HG03439 (cell line): ENCODE results near the gene EXOC4.

Experiments used
- ATAC-seq: cut with Tn5 transposase; IDR thresholded peaks from one replicate; pipeline ENCODE4 v1.9.1; 2021; ENCODE audit warnings: mild to moderate bottlenecking, moderate library complexity; ENCODE audit not compliant: unreplicated experiment

Gene EXOC4

DNA sequence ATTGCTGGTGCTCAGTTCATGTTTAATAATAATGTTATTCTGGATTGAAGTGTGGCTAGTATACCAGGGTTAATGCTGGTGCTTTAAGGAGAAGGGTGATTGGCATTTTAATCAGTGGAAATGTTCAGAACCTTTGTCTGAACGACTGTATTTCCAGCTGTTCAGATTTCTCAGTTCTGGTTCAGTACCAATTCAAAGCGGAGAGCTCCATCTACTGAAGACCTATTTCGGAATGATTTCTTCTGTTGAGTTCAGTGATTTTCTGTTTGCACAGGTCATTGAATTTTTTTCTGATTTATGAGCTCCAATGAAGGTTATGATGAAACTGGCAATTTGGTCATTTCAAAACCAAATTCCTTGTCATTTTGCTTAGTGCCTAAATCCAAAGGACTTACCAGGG lies 160.1 kb downstream of the EXOC4 start:
- no peak for ATAC-seq

GRCh38 chr7:133419041-133419440 lies 166.2 kb downstream of the EXOC4 start:
- ATAC-seq = no peak

DNA sequence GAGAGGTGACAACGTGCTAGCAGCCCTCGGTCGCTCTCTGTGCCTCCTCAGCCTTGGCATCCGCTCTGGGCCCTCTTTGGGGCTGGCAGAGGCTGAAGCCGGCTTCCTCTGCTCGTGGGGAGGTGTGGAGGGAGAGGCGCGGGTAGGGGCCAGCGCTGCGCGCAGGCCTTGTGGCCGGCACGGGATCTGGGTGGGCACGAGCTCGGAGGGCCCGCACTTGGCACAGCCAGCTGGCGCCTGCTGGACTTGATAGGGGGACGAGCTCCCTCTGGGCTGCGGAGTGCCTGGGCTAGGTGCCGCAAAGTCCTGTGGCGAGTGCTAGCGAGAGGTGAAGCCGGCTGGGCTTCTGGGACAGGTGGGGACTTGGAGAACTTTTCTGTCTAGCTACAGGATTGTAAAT lies 170.7 kb downstream of the EXOC4 start:
- no peak for ATAC-seq

- ATAC-seq = no peak
Measured at GRCh38 chr7:133428326-133428725, 175.4 kb downstream of the EXOC4 start.

DNA sequence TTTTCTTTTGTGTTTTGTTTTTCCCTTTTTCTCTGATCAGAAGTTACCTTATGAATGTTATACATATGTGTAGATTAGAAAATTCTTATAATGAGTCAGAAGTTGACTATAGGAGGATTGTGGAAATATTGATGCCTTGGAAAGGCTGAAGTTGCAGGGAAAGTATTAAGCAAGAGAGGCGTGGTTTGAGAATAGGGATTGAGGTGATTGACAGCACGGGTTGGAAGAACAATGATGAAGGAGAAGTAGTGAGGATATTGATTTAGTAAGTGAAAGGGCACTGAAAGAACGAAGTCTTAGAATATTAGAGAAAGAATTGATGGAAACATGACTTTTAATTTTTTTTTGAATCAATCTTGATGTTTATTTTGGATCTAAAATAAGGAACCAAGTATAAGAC lies 176.0 kb downstream of the EXOC4 start:
- ATAC-seq = no peak

DNA sequence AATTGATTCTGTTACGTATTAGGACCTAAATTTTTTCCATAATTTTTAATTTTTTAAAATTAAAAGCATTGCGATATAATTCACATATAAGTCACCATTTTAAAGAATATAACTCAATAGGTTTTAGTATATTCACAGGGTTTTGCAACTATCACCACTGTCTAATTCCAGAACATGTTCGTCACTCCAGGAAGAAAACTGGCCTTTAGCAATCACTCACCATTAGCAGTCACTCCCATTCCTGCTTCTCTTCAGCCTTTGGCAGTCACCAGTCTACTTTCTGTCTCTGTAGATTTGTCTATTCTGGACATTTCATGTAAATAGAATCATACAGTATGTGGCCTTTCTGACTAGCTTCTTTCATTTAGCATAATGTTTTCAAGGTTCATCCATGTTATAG lies 176.5 kb downstream of the EXOC4 start:
- no peak for ATAC-seq

DNA sequence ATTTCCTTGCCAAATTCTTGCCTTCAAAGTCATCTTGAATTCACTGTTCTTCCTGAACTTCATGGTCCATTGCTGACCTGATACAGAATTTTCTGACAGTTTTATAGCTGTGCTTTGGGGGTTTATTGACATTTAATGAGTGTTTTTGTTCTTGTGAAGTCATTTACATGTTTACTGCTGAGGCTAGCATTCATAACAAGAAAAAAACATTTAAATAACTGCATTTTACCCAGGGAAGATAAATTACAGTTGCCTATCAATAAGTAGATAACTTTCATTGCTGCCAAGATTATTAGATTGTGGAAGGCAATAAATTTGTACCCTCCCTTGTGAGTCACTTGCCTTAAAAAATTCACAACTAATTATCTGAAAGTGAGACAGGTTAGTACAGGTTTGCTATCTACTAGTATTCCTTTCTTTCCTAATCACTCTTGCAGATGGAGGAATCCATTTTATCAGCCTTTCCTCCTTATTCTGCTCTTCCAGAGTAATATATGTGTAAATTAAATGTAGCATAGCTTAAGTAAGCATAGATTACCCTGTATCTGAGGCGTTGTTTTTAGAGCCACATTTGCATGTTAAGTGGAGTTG lies 178.4 kb downstream of the EXOC4 start:
- ATAC-seq = no peak

DNA sequence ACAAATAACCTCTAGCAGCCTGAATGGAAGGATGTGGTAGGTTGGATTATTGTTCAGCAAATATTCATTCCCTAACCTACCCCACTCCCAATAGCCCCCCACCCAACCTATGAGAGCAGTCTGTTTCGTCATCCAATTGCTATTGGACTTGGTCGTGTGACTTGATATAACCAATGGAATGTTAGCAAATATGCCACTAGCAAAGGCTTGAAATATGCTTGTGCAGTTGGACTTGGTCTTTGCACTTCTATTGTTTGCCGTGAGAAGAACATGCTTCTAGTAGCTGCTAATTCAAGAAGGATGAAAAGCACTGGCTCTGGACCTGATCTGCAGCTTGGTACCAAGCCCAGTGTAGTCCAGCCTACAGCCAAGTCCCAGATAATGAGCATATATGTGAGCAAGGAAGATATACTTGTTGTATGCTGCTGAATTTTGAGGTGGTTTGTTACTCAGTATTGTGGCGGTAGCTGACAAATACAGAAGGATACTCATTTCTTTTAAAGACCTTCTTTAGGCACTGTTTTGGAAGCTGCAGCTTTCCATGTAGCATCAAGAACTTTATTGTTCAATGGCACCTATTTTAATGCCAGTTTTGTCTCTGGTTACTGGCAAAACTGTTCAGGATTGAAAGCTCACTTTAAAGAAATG lies 180.4 kb downstream of the EXOC4 start:
- no peak for ATAC-seq

DNA sequence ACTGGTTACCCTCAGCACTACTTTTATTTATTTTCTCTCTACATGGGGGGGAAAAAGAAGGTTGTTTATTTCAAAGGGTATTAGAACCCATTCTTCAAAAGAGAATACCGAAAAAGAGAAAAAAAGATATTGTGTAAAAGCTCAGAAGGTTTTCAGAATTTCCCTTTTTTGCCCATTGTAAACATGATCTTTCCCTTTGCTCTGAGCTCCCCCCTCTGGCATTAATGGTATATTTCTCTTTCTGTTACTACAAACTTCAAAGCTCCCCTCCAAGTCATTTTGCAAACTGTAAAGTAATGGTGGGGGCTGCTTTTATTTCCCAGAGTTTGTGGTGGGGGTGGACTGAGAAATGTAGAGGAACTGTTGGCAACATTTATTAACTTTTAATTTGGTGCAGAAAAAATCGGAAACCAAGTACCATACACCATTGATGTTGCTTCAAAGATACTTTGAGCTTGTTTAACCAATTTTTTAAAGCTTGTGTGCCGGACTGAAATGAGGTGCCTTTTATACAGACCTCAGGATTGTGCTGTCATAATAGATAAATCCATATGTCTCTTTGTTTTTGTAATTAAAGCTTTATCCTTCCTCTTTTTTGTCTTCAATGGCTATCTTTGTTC lies 181.5 kb downstream of the EXOC4 start:
- ATAC-seq = no peak

GRCh38 chr7:133436014-133436428 lies 183.1 kb downstream of the EXOC4 start:
- ATAC-seq = no peak

- no peak for ATAC-seq
Measured at GRCh38 chr7:133437544-133437943, 184.7 kb downstream of the EXOC4 start.

GRCh38 chr7:133442818-133443217 lies 189.9 kb downstream of the EXOC4 start:
- no peak for ATAC-seq

GRCh38 chr7:133445617-133446016 lies 192.7 kb downstream of the EXOC4 start:
- ATAC-seq = no peak

DNA sequence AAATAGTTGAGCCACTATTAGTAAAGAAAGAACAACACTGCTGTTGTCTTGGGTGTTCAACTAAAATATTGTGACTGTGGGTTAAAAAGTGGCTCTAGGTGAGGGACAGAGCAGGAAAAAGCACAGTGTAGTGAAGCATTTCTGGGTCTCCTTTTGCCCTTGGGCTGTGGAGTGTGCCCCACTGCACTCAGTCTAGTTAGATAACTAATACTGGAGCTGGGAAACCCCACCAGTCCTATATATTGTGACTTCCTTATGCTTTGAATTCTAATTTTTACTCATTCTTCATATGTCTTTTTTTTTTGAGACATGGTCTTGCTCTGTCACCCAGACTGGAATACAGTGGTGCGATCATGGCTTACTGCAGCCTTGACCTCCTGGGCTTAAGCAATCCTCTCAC lies 195.1 kb downstream of the EXOC4 start:
- no peak for ATAC-seq

DNA sequence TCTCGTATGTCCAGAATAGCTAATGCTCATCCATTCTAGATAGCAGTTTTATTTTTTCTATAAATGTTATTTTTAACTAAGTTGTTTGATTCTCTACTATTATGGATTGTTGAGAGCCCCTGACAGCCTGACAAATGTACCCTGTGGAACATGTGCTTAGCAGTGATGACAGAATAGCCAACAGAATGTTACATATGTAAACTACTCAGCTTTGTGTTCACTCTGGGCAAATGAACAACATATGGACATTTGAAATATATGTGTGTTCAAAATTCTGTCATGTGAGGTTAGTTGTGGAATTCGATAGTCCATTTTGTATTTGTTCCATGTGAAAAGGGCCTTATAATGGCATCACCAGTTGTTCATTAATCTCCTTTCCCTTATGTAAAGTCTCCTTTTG lies 199.7 kb downstream of the EXOC4 start:
- ATAC-seq = no peak

GRCh38 chr7:133458688-133459087 lies 205.8 kb downstream of the EXOC4 start:
- ATAC-seq = no peak

- no peak for ATAC-seq
Measured at GRCh38 chr7:133461421-133461820, 208.5 kb downstream of the EXOC4 start.

DNA sequence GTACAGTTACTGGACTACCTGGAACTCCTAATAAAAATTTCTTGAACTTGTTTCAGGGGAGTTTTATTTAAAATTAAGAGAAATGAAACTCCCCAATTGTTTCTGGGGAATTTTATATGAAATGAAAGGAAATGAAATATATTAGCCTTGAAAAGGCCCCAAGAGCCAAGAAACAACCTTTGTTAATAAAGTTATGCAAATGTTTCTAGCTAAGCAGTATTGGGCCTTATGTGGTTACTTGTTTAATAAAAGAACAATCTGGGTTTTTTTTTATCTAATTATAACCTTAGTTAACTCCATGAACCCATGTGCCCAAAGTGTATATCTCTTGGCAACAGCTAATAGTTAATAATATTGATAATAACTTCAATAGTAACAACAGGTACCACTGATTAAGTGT lies 222.8 kb downstream of the EXOC4 start:
- ATAC-seq = no peak

DNA sequence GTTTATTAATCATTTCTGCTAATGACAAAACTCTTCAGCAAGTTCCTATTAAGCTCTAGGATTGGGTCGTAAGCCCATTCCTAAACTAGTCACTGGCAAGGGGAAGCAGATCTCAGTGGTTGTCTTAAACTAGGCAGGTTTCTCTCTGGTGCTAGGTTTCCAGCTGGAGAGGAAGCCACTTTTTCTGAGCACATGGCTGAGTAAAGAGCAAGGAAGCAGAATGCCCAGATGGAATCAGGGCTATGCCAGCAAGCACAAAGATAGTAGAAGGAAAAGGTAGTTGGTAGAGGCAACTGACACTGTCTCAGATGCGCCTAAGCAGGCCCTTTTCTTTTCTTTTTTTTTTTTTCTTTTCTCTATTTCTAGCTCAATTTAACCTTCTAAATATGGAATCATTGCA lies 224.9 kb downstream of the EXOC4 start:
- ATAC-seq = no peak

- no peak for ATAC-seq
Measured at GRCh38 chr7:133478591-133479135, 225.8 kb downstream of the EXOC4 start.

- no peak for ATAC-seq
Measured at GRCh38 chr7:133479456-133480065, 226.7 kb downstream of the EXOC4 start.

- no peak for ATAC-seq
Measured at GRCh38 chr7:133480868-133481267, 228.0 kb downstream of the EXOC4 start.
